Ovary (tissue), 10 donors: ENCODE data around the gene GALK2. TPM values are rescaled to one million over a fixed set of nuclear protein-coding genes. Genes with fewer than 3 reads are reported as not detected.

Experiments used
- DNase-seq, 5 donors: peaks; one replicate each; pipeline ENCODE4 v3.0.0-alpha.2; 2019 to 2020
- H3K27ac ChIP-seq, 2 donors: fragments of 200-600 bp; one replicate each; pipeline versions ENCODE4 v1.5.1 to v1.8.0; 2019 to 2022
- H3K27me3 ChIP-seq: fragments of 200-600 bp; one replicate; pipeline ENCODE4 v1.8.0; 2022
- H3K36me3 ChIP-seq: fragments of 200-600 bp; sonication (generic); one replicate; pipeline ENCODE4 v1.5.1; 2019
- H3K4me1 ChIP-seq: one replicate; pipeline ENCODE4 v1.8.1; 2013; ENCODE audit warnings: mild to moderate bottlenecking, moderate library complexity; ENCODE audit not compliant: insufficient read depth
- H3K4me3 ChIP-seq: fragments of 200-600 bp; sonication (generic); one replicate; pipeline ENCODE4 v1.5.1; 2017
- H3K9me3 ChIP-seq, 2 donors: fragments of 200-600 bp in 1 of 2; sonication (generic) in 1 of 2; one replicate each; pipeline versions ENCODE4 v1.5.1 to v1.8.1; 2013 to 2019; ENCODE audit warnings: mild to moderate bottlenecking in 1 of 2, moderate library complexity in 1 of 2
- EP300 ChIP-seq: sonication (generic); formaldehyde crosslinking; IDR thresholded peaks from one replicate; pipeline ENCODE4 v1.6.1; 2017; ENCODE audit warnings: antibody characterized with exemption
- POLR2A ChIP-seq: fragments of 450-650 bp; IDR thresholded peaks from one replicate; pipeline ENCODE4 v1.6.1; 2017; ENCODE audit warnings: antibody characterized with exemption, mild to moderate bottlenecking, moderate library complexity
- WGBS, 3 donors: extraction: QIAGEN DNeasy Blood & Tissue Kit in 1 of 3; methylation state at CpG; one replicate each; pipeline versions ENCODE4 v1.1.5 to v1.1.7; 2013 to 2017; 5-methylcytosine and 5-hydroxymethylcytosine counted together
- intact Hi-C, 4 donors: fragments of 100-400 bp; cut with DNase I; formaldehyde crosslinking; loops; one replicate each; pipeline versions ENCODE4 v1.11.0 to v1.15.1; 2022 to 2023
- long read RNA-seq, 3 donors: library from polyadenylated mRNA in 2 of 3; unstranded in 2 of 3; transcript quantifications; one replicate each; pipeline ENCODE4 v2.0.0 and lab custom pipeline, GENCODE V29; 2021 to 2026
- polyA plus RNA-seq, 2 donors: library from polyadenylated mRNA; stranded (reverse); fragments of 200-250 nt in 1 of 2; fragments of 350-450 nt in 1 of 2; fragmentation: Illumina TruSeq in 1 of 2; extraction: RNeasy Lipid Tissue Mini Kit (QIAGEN cat#74804) in 1 of 2; gene quantifications; one replicate each; pipeline ENCODE4 v1.2.3, GENCODE V29; 2013 to 2014
- total RNA-seq, 7 donors: library from RNA; depleted of rRNA in 2 of 7; stranded (reverse); fragments of >200 nt in 2 of 7; fragmentation: NEBNext Ultra II Directional in 3 of 7; extraction: Animal tissue kit (Norgen Biotek cat#: 25700) in 3 of 7; gene quantifications; one replicate each; pipeline versions ENCODE4 v1.1.0 to v1.2.4, GENCODE V29; 2016 to 2023
- TF ChIP-seq, protein P1 (sequence below), 3 donors: fragments of 450-650 bp in 2 of 3; fragments of 200-600 bp in 1 of 3; IDR thresholded peaks; one replicate each; pipeline versions ENCODE4 v1.5.1 to v1.8.0; 2016 to 2022; ENCODE audit warnings: antibody characterized with exemption in 3 of 3, mild to moderate bottlenecking in 1 of 3
- donor health status: DM: no; HTN: no; CAD: no; lungs with moderate emphysema.
- donor health status: DM: no; HTN: no; CAD: no.
- donor health status: Bipolar disorder and iron deficiency.
- donor health status: DM: yes; HTN: yes; CAD: no.
- donor health status: DM: no; HTN: no; CAD: no.
- donor health status: DM: yes; HTN: yes; CAD: no.

GALK2 gene
- total RNA-seq (10 to 100 TPM; 37.2 to 49.2 (median 39.8) TPM), polyA plus RNA-seq (10 to 100 TPM; 14.4 to 16.7 TPM)
- long read RNA-seq, donor 1, full-length matches to known transcripts = 44 of 89 reads
- long read RNA-seq, donor 1, partial matches to known transcripts = 10 of 89 reads
- long read RNA-seq, donor 1, other reads (novel, unspliced or antisense) = 35 of 89 reads
- long read RNA-seq, donor 2 = 0 reads
- long read RNA-seq, donor 3, full-length matches to known transcripts = 14 of 30 reads
- long read RNA-seq, donor 3, partial matches to known transcripts = 2 of 30 reads
- long read RNA-seq, donor 3, other reads (novel, unspliced or antisense) = 14 of 30 reads

DNA sequence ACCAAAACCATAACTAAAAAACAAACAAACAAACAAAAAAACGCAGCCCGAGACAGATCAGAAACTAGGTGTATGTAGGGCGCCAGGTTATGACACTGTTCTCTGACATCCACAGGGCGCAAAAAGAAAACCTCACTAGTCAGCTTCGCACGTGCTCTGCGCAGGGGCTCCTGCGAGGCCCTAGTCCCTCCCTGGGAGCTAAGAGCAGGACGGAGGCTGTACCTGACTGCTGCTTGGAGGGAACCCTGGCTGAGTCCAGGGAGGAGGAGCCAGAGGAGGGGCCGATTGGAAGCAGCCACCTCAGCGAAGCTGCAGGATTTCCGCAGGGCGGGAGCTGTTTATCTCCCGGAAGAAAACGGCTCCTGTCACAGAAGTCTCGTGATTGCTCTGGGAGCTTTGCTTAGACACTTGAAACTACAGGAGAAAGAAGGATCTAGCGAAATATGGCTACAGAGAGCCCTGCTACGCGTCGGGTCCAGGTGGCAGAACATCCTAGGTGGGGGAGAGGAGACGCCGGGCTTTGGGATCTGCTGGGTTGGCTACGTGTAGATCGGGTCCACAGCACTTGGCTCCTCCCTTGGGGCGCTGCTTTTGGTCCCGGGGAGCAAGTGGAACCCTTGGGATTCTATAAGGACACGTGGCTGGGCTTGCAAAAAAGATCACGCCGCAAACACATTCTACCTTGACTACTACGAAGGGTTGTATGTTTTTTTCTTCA lies at the start of gene GALK2:
GALK2 (plus strand) TSS at position 368 of the 718 bp plus-strand sequence; CDS start at position 444, 76 bp downstream.
- DNase-seq = peak; percentile 76 to 84 (median 82)
- Histone ChIP-seq H3K27me3 (no peaks in the 10 kb centered on the region), H3K4me3 (peak within 1 kb of the TSS; percentile 64), H3K36me3 (no peaks in the 10 kb centered on the region), H3K4me1 (peaks cover 4% of the 10 kb centered on the region), H3K27ac (peak within 1 kb of the TSS; percentile 50 to 79), H3K9me3 (no peaks in the 10 kb centered on the region)
- 4 to 6% (median 4%) methylated on average over 30 of the region's 30 CpGs for WGBS, 3 donors
- no peak for TF ChIP-seq EP300
- no peak for TF ChIP-seq POLR2A
- TF ChIP-seq, protein P1, sequence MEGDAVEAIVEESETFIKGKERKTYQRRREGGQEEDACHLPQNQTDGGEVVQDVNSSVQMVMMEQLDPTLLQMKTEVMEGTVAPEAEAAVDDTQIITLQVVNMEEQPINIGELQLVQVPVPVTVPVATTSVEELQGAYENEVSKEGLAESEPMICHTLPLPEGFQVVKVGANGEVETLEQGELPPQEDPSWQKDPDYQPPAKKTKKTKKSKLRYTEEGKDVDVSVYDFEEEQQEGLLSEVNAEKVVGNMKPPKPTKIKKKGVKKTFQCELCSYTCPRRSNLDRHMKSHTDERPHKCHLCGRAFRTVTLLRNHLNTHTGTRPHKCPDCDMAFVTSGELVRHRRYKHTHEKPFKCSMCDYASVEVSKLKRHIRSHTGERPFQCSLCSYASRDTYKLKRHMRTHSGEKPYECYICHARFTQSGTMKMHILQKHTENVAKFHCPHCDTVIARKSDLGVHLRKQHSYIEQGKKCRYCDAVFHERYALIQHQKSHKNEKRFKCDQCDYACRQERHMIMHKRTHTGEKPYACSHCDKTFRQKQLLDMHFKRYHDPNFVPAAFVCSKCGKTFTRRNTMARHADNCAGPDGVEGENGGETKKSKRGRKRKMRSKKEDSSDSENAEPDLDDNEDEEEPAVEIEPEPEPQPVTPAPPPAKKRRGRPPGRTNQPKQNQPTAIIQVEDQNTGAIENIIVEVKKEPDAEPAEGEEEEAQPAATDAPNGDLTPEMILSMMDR (IDR thresholded peaks at IDR 0.05) = no peak
- intact Hi-C loops = no loop called here

DNA sequence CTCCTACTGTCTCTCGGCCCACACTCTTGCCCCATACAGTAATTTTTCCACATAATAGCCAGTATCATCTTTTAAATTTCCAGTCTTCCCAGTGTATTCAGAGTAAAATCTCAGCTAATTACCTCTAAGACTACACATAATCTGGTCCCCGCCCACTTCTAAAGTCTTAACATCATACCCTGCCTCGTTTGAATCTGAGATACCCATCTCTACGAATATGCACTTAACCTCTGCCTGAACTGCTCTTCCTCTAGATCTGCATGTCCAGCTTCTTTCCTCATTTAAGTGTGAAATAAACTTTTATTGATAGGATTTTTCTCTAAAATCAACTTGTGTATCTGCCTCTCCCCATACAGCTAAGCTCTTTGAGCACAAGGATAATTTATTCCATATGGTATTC lies 49.2 kb upstream of the GALK2 start:
- H3K9me3 ChIP-seq = no peaks in the 10 kb centered on the region
- DNase-seq = no peak
- intact Hi-C loops = no loop called here
- H3K4me1 ChIP-seq = no peaks in the 10 kb centered on the region
- H3K4me3 ChIP-seq = no peak overlapping the region
- H3K27me3 ChIP-seq = no peaks in the 10 kb centered on the region
- TF ChIP-seq, protein P1 (IDR thresholded peaks at IDR 0.05) = no peak
- no peak for TF ChIP-seq EP300
- no peak for TF ChIP-seq POLR2A
- 75 to 80% (median 76%) methylated on average over 4 of the region's 4 CpGs for WGBS, 3 donors
- H3K27ac ChIP-seq = no peak overlapping the region
- H3K36me3 ChIP-seq = no peaks in the 10 kb centered on the region

DNA sequence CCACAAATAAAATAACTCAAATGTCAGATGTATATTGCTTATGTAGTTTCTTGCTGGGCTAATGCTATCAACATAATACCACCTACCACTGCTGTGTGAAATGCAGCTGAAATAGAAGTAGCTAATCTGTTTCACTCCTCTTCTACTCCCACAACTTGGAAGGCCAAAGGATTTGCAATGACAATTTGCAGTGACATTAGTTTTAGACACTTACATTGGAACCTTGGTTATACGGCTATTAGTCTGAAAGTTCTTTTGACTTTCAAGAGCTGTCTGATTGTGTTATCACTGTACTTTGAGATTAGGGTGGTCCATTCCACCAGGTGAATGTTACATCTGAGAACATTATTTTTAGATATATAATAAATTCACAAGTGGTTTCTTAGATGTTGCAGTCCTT lies 48.1 kb upstream of the GALK2 start:
- TF ChIP-seq EP300 = no peak
- no peak for TF ChIP-seq POLR2A
- TF ChIP-seq, protein P1 (IDR thresholded peaks at IDR 0.05) = no peak
- no peak overlapping the region for H3K27ac ChIP-seq
- H3K27me3 ChIP-seq = no peaks in the 10 kb centered on the region
- WGBS, 3 donors = 81 to 84% (median 84%) methylated on average over 1 of the region's 1 CpG
- DNase-seq = no peak
- H3K4me3 ChIP-seq = no peak overlapping the region
- H3K36me3 ChIP-seq = no peaks in the 10 kb centered on the region
- intact Hi-C loops = no loop called here
- no peaks in the 10 kb centered on the region for H3K9me3 ChIP-seq
- no peaks in the 10 kb centered on the region for H3K4me1 ChIP-seq

DNA sequence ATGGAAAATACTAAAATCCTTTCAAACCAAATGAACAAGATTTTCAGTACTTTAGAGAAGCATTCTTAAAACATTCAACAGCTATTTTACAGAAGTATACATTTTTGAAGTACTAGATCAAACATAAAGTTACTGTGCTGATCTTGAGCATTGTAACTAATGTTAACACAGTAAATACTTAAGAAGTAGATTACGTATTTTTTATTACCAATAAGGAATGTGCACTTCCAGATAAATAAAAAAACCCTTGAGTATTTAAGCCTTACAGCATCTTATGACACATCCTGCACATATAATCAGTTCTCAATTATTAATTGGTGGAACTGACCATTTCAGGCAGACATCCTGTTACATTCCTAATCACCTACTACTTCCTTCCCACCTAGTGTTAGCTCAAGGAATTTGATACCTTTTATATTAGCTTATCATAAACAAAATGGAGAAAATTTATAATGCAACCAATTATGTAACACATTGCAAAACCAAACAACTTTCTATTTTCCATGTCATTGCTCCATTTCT lies 47.4 kb upstream of the GALK2 start:
- Histone ChIP-seq H3K9me3 (no peaks in the 10 kb centered on the region), H3K36me3 (no peaks in the 10 kb centered on the region), H3K4me1 (no peaks in the 10 kb centered on the region), H3K4me3 (no peak overlapping the region), H3K27me3 (no peaks in the 10 kb centered on the region), H3K27ac (no peak overlapping the region)
- DNase-seq = no peak
- intact Hi-C loops = no loop called here
- WGBS, 3 donors = 50 to 74% (median 65%) methylated on average over 1 of the region's 1 CpG
- TF ChIP-seq, protein P1 (IDR thresholded peaks at IDR 0.05) = no peak
- TF ChIP-seq EP300 = no peak
- no peak for TF ChIP-seq POLR2A
